NCI-H2196 treated with DMSO at 0.1 percent for 48 hours (cell line): ENCODE measurements around the gene DPP10.

Experiments
- DNase-seq: peaks from one replicate; lab custom pipeline; 2025; ENCODE audit not compliant: unreplicated experiment; lab: John Stamatoyannopoulos, UW

The DPP10 gene

DNA sequence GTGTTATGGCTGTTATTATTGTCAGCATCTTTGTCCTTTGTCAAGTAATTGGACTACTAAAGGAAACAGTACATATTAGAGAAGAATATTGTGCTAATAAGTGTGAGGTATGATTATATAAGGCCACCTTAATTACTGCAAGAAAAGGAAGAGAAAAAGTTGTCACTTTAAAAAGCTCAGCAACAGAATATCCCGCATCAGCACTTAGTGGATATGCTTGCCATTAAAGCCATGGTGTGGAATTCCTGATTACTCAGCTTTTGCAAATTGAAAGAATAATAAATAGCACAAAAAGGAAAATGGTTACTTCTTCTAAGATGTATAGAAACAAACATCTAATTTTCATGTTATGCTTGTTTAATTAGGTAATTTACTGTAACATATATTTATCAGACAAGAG, 347.5 kb downstream of the DPP10 start:
- no peak for DNase-seq

DNA sequence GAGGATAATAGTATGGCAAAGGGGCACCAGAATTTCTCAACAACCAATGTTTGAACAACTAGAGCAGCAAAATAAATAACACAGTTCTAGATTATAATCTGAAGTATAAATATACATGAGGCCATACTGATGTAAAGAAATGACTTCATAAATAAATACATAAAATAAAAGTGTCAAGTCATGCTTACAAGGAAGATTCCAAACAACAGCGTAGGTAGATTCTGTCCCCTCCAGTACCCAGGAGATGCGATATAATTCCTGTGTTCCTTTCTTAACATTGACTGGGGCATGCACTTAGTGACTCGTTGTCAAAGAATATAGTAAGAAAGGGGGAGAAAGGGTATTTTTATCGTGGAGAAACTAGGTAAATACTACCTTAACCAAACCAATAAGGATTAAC, 355.1 kb downstream of the DPP10 start:
- DNase-seq: no peak

DNA sequence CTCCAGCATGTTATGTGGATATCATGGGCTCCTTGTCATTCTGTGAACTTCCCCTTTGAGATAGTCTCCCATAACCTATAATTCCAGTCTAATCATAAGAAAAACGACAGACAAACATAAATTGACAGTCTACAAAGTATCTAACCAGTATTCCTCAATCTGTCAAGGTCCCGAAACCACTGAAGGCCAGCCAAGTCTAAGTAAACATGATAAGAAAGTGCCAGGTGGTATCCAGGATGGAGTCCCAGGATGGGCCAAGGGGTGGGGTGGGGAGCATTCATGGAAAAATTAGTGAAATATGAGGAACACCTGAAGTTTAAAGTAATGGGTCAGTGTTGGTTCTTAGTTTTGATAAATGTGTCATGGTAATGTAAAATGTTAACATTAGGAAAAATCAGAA, 355.5 kb downstream of the DPP10 start:
- no peak for DNase-seq

DNA sequence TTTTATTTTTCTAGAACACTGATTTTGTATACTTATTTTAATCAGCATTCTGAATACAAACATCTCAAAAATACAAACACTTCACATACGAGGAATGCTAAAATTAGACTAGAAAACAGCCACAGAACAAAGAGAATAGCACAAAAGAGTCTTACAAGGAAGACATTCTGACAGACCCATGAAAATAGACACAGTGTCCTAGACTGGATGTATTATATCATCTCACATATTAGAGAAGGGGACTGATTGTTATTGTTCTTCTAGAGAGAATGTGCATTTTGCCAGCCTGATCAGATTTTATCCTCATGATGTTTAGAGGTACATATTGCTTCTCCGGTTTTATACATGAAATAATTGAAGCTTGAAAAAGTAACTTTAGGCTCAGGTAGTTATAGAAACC, 357.9 kb downstream of the DPP10 start:
- DNase-seq: no peak

DNA sequence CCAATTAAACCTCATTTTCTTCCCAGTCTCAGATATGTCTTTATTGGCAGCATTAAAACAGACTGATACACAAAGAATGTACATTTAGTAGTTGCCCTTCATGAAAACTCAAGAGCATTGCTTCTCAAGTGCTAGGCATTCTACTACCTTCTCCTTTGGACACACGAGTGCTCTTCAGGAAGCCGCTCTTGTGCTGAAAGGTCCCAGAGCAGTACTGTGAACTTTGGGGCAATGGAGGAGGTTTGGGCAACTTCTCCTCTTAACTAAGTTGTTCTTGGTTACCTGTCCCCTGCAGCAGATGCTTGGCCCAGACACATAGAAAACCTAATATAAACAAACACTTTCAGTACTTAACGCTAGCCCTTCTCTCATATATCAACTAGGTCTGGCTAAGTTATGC, 362.8 kb downstream of the DPP10 start:
- no peak for DNase-seq

DNA sequence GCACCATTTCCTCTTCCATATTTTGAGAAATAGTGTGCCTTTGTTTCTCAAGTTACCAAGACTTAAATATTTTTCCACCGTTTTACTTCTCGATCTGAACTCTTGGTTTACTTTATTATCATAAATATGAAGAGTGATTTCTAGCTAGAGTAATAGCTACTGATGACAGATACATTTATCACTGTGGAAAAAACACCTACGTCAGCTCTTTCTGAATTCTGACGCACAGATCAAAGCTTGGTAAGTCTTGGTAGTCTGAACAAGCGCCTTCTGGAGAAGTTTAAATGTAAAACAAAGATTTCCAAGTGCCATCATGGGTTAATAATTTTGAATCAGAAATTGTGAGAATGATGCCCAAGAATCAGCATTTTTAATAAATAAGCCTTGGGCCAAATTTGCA, 367.7 kb downstream of the DPP10 start:
- DNase-seq: no peak

DNA sequence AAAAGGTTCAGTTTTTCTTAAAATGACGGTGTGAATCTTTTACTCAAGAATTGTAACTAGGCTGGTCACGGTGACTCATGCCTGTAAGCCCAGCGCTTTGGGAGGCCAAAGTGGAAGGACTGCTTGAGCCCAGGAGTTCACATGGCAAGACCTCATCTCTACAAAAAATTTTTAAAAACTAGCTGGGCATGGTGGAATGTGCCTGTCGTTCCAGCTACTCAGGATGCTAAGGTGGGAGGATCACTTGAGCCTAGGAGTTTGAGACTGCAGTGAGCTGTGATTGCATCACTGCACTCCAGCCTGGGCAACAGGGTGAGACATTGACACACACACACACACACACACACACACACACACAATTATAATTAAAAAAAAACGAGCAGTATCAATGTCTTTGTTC, 369.8 kb downstream of the DPP10 start:
- DNase-seq: no peak

DNA sequence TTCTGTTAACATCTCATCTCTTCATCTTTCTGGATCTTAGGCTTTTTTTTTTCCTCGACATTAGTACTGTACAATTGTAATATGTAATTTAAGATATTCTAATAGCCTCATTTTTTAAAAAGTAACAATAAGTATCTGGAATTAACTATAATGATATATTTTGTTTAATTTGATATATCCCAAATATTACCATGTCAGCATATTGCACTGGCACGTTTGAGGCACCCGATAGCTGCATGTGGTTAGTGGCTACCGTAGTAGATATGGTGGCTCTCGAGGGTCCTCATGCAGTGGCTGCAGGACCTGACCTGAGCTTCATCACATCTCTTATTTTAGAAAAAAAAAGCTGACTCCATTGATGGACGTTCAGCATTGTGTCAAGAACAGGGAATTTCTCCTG, 371.9 kb downstream of the DPP10 start:
- no peak for DNase-seq

DNA sequence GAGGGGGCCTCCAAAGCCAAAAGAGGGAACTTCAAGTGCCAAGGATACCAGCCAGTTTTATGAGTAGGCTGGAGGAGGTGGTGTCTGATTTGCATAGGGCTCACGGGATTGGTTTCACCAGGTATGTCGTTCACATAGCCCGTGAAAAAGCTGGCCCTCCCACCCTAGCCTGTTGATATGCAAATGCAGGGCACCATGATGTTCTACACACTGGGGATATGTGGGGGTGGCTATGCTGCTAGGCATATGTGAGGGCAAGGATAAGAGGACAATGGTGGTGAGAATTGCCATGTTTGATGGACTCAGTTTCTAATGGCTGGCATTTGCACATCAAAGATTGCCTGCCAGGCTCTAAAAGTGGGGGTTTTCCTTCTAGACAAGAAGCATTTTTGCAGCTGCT, 378.6 kb downstream of the DPP10 start:
- no peak for DNase-seq

DNA sequence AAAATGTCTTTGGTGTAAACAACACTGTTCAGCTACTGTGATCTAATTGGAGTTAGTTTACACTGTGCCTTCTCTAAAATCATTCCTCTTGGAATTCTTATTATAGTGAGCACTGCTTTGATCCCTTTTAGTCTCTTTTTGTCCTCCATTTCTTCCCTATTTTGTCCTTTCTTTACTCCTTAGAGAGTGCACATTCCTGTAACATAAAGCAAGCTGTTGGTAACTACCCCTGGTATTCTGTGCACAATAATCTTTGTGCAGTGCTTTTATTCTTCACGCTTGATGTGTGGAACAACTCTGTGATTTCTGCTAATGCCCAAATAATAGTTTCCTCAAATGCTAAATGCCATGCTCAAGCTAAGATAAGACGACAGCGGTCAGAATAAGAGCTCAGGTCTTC, 401.5 kb downstream of the DPP10 start:
- DNase-seq: no peak

DNA sequence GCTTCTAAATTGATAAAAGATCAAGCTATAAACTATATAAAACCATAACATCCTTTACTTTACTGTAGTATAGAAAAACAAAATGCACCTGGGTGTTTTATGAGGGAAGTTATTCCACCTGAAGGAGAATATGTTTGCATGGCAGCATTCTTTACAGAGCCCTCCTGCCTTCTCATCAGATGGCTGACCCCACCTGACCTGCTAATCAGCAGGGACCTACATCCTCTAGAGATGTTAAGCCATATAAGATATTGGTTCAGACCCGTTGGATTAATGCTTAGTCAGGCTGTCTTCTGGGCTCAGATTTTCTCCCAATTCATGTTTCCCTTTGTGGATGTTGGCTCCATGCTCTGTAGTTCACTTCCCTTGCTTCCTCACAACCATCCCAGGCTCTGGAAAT, 414.8 kb downstream of the DPP10 start:
- no peak for DNase-seq

DNA sequence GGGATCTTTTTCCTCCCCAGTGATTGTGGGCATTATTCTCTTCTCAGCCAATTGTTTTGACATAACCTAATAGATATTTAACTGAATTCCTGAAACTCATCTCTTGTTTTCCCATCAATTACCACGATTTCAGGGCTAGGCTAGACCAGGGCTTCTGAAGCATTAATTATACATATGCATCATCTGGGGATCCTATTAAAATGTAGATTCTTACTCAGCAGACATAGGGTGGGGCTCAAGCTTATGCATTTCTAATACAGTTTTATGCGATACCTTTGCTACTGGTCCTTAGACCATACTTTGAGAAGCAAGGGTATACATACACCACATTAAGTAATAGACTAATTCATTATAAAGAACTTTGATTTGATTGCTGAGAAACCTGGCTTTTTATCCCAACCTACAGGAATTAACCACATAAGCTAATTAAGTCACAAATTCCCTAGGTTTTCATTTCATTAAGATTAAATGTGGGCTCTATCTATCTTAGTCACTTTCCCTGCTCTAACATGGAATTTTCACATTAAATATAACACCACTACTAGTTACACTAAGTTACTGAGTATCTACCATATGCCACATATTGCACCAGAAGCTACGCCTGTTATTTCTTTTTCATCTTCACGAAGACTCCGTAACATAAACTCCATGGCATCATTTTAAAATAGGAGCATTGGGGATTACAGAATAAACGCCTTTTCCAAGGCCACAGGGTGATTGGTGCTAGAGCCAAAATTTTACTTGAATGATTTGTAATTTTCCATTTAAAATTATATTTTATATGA, 417.5 kb downstream of the DPP10 start:
- no peak for DNase-seq

DNA sequence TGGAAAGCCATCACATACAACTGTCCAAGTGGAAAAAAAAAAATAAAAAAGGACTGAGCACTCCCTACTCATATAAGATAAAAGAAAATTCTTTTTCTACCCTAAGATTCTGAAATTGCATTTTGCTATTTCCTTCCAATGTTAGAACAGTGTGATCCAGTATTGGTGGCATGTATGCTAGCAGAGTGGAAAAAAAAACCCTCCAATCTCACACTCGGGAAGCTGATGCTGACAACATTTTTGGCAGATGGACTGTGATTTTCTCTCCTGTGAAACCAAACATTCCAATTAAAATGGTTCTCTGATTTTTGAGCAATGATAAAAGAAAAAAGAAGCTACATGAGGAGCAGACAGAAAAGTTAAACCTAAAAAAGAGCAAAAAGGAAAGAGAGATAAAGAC, 419.8 kb downstream of the DPP10 start:
- DNase-seq: no peak

DNA sequence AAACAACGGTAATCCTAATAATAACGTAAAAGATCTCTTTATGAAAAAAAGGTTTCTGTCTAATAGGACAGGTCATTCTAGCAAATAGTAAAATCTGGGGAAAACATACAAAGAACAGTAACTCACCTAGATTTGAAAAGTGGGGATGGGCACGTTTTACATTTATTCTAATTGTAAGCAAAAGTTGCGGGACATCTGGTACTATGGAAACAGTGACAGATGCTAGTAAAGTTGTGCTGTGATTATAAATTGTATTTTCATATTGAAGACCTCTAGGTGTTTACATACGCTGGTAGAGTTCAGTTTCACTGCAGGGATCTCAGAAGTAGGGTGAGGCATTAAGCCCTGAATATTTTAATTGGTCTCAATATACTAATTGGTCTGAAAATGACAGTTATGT, 422.5 kb downstream of the DPP10 start:
- DNase-seq: no peak

DNA sequence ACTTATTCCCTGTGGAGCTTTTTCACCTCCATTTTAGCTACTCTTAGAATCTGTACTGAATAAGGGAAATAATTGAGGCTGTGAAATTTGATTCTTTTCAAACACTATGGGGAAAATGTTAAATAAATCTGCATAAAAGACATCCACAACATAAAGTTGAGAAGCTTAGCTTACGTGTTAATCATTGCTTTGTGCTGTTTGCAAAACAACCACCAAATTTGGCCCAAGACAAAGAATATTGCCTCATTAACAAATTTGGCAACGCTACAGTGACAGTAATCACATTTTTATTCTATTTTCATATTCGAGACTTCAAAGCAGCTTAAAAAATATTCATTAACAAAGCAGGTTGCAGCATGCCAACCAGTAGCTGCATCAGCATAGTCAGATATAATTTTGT, 437.6 kb downstream of the DPP10 start:
- no peak for DNase-seq

DNA sequence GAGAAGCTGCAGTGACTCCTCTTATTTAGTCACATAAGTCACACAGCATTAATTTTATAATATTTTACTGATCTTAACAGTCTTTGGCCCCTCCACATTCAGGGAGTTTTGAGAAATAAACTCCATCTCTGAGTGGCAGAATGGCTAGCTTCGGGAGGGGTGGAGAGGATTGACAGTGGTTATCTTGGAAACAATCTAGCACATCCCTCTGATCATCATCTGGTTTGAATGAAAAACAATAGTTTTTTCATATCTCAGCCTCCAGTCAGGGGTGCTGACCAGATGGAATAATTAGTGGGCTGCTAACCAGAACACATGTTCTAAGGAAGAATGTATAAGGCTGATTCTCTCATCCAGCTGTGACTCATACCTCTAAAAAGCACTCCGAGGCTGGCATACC, 477.5 kb downstream of the DPP10 start:
- DNase-seq: no peak

DNA sequence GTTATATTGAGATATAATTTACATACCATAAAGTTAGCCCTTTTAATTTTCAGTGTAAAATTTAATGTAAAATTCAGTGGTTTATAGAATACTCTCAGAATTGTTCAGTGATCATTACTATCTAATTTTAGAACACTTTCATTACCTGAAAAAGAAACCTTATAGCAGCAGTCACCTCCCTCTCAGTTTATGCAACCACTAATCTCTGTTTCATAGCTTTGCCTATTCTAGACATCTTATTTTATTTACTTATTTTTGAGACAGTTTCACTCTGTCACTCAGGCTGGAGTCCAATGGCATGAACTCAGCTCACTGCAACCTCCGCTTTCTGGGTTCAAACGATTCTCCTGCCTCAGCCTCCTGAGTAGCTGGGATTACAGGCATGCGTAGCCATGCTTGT, 479.6 kb downstream of the DPP10 start:
- DNase-seq: no peak

DNA sequence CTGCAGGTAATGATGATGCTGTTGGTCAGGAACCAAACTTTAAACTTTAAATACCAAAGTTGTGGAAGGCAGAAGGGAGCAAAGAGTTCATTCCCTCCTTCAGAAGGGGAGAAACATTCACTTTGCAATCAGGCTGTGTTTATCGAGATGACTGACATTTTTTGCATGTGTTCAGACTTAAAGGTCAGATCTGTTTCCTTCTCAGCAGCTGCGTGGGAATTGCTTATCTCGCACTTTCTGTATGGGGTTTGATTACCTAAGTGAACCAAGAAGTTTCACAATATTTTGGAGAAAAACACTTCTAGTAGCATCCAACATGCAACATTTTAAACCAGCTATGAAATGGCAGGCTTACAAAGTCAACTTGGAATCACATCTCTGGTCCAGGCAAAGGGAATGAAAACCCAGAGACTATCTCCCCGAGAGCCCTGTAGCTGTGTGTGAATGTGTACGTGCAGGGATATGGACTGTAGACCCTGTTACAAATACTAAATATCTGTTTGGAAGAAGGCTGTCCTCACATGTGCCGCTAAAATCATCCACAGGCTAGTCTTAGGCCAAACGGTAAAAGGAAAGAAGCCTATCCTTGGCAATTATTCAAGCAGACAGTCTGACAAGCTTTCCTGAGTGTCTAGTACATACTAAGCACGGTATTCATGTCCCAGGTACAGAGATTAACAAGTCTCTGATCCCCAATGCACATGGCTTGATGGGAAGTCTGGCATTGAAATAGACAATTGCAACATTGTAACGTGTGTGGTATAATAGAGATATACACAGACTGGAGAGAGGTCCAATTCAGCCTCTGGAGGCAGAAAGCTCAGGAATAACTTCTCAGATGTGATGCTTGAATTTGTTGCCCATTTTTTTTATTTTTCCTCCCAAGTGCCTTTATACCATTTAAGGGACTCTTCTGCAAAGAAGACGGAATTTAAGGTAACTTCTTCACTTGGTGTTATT, 483.1 kb downstream of the DPP10 start:
- DNase-seq: no peak

DNA sequence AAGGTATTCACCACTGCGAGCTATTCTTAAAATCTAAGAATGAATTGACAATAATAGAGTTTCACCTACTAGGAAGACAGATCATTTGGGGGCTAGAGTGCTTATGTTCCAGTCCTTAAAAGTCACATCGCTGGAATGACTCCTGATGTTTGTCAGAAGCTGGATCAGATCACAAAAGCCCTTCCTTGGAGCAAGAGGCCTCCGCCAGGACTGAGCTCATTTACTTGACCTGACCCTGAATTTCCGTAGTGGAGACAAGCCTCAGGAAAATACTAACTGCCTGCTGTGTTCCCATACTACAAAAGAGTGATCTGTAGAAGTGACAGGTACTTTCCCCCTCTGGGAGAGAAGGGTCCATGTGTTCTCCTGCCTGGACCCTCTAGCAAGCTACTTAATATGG, 483.9 kb downstream of the DPP10 start:
- no peak for DNase-seq

DNA sequence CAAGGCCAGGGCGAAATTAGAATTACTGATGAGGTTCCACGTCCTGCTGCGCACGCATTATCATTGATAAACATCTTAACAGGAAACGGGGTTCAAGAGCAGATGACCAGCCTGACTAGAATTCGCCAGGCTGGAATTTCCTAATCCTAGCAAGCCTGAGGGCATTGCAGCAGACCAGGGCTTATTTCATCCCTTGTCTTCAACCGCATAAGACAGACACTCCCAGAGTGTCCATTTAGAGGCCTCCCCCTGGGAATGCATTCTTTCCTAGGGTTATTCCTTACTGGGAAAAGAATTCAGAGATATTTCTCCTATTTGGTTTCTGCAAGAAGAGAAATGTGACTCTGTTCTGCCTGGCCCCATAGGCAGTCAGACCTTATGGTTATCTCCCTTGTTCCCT, 486.8 kb downstream of the DPP10 start:
- DNase-seq: no peak

DNA sequence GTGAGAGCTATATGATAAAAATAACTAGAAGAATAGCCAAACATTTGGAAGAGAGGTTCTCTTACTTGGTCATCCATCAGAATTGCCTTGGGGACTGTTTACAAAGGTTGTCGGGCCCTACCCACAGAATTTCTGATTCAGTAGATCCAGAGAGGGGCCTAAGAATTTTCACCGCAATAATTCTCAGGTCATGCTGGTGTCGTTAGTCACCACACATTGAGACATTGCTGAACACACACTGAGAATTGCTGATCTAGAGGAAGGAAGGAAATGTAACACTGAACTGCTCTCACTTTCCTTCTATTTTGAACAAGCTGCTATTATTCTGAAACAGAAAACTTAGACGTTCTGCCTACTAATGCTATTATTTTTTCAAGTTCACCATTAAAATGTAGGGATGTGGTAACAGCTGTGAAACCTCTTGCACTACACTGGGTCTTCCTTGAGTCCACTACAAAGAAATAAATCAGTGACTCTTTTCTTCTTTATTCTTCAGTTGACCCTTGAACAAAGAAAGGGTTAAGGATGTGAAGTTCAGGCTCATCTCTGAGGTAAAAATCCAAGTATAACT, 491.3 kb downstream of the DPP10 start:
- no peak for DNase-seq

DNA sequence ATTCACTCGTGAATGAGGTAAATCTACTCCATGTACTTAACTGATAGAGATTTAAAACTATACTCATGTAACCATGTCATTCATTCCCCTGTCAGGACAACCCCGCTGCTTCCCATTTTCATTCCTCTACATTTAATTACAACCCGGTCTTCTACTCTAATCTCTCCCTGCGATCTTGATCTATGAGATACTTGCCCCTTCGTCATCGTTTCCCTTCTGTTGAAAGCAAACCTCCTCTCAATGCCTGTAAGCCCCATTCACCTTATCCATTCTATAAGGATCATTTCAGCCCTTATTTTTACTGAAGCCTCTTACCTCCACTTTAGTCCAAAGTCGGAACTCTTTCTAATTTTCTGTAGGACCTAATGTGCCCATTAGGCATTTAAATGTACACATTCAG, 492.6 kb downstream of the DPP10 start:
- no peak for DNase-seq
